ENCODE data around the gene ZNF423. TPM values are rescaled to one million over a fixed set of nuclear protein-coding genes. Genes with fewer than 3 reads are reported as not detected.

ZNF423 gene
- total and polyA plus RNA-seq, 4 donors = 16.9 to 43.0 (median 34.4) TPM

DNA sequence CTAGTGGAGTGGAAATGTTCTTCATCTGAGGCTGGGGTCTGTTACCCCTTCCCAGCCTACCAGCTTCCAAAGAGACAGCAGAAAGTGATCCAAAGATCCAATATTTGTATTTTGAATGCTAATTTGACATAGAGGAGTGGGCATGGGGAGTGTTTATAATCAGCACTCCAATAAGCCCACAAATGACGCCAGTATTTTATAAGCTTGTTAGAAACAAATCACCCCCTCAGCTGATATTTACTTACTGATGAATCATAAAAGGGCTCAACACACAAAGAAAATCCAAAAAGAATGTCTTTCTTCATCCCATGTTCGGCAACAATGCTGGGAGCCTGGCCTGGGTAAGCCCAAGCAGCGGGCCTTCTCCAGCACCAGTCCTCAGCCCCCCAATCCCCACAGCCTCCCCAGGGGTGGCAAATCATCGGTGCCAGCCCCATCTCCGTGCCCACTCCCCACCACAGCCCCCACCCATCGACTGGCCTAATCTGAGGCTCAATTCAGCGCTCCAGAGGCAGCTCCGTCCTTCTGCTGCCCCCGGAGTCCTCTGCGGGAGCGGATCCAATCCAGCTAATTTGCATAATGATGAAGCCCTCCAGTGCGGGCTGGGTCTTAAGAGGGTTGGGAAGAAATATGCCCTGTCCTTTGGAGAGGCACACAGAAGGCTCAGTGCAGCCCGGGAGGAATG is 312.8 kb downstream of the ZNF423 start:
- no peaks in the 10 kb centered on the region for H3K36me3 ChIP-seq (ENCODE audit: control insufficient read depth, insufficient read depth, low read length)
- peaks cover 30% of the 10 kb centered on the region for H3K4me1 ChIP-seq (ENCODE audit: control insufficient read depth, insufficient read depth, low read length)
- WGBS (ENCODE audit: insufficient coverage) = 20% methylated on average over 13 of the region's 13 CpGs
- H3K9me3 ChIP-seq (ENCODE audit: control insufficient read depth, insufficient read depth, low read length) = no peaks in the 10 kb centered on the region
- peak in 3 of 6 donors; percentile 44 to 88 (median 80) for DNase-seq (ENCODE audit: low read depth in 4 of 6, low spot score in 6 of 6)
- no peaks in the 10 kb centered on the region for H3K27me3 ChIP-seq (ENCODE audit: control insufficient read depth, insufficient read depth, low read length)
- no peak overlapping the region for H3K27ac ChIP-seq (ENCODE audit: low read depth, low read length)
- no peak overlapping the region for H3K4me3 ChIP-seq (ENCODE audit: low read depth, low read length)

DNA sequence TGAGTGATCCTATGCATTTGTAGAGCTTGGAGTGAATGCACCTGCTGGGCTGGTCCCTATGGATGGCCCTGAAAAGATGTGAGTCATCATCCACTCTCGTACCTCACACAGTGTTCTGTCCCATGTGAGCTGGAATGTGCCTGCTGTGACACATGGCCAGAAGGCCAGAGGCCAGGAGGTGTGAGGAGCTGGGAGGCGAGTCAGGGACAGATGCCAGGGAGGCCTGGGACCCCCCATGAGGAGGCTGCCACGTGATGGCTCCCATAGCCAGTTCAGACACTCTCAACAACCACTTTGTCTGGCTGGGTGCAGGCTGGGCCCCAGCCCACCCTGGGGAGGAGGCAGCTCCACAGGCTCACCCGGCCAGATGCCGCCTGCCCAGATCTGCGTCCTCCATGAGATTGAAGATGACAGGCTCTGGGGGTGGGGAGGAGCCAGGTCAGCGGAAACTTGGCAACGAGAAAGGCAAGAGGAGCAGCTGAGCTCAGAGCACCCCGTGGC is 313.5 kb downstream of the ZNF423 start:
- 53% methylated on average over 7 of the region's 9 CpGs for WGBS (ENCODE audit: insufficient coverage)
- H3K4me1 ChIP-seq (ENCODE audit: control insufficient read depth, insufficient read depth, low read length) = peaks cover 34% of the 10 kb centered on the region
- no peak for DNase-seq (ENCODE audit: low read depth in 4 of 6, low spot score in 6 of 6)
- H3K9me3 ChIP-seq (ENCODE audit: control insufficient read depth, insufficient read depth, low read length) = no peaks in the 10 kb centered on the region
- H3K4me3 ChIP-seq (ENCODE audit: low read depth, low read length) = no peak overlapping the region
- no peak overlapping the region for H3K27ac ChIP-seq (ENCODE audit: low read depth, low read length)
- no peaks in the 10 kb centered on the region for H3K27me3 ChIP-seq (ENCODE audit: control insufficient read depth, insufficient read depth, low read length)
- no peaks in the 10 kb centered on the region for H3K36me3 ChIP-seq (ENCODE audit: control insufficient read depth, insufficient read depth, low read length)

- H3K9me3 ChIP-seq (ENCODE audit: control insufficient read depth, insufficient read depth, low read length) = no peaks in the 10 kb centered on the region
- no peaks in the 10 kb centered on the region for H3K36me3 ChIP-seq (ENCODE audit: control insufficient read depth, insufficient read depth, low read length)
- DNase-seq (ENCODE audit: low read depth in 4 of 6, low spot score in 6 of 6) = no peak
- peaks cover 30% of the 10 kb centered on the region for H3K4me1 ChIP-seq (ENCODE audit: control insufficient read depth, insufficient read depth, low read length)
- no peak overlapping the region for H3K4me3 ChIP-seq (ENCODE audit: low read depth, low read length)
- H3K27ac ChIP-seq (ENCODE audit: low read depth, low read length) = no peak overlapping the region
- no peaks in the 10 kb centered on the region for H3K27me3 ChIP-seq (ENCODE audit: control insufficient read depth, insufficient read depth, low read length)
- 100% methylated on average over 1 of the region's 2 CpGs for WGBS (ENCODE audit: insufficient coverage)
These were observed 315.1 kb downstream of the ZNF423 start for GRCh38 chr16:49540836-49541235.

- H3K4me3 ChIP-seq (ENCODE audit: low read depth, low read length) = no peak overlapping the region
- DNase-seq (ENCODE audit: low read depth in 4 of 6, low spot score in 6 of 6) = no peak
- H3K27me3 ChIP-seq (ENCODE audit: control insufficient read depth, insufficient read depth, low read length) = no peaks in the 10 kb centered on the region
- H3K9me3 ChIP-seq (ENCODE audit: control insufficient read depth, insufficient read depth, low read length) = no peaks in the 10 kb centered on the region
- H3K27ac ChIP-seq (ENCODE audit: low read depth, low read length) = no peak overlapping the region
- WGBS (ENCODE audit: insufficient coverage) = 78% methylated on average over 4 of the region's 4 CpGs
- peaks cover 26% of the 10 kb centered on the region for H3K4me1 ChIP-seq (ENCODE audit: control insufficient read depth, insufficient read depth, low read length)
- no peaks in the 10 kb centered on the region for H3K36me3 ChIP-seq (ENCODE audit: control insufficient read depth, insufficient read depth, low read length)
These were observed 316.2 kb downstream of the ZNF423 start for GRCh38 chr16:49539758-49540157.

- no peak overlapping the region for H3K4me3 ChIP-seq (ENCODE audit: low read depth, low read length)
- 75% methylated on average over 5 of the region's 7 CpGs for whole genome bisulfite sequencing (ENCODE audit: insufficient coverage)
- no peaks in the 10 kb centered on the region for H3K9me3 ChIP-seq (ENCODE audit: control insufficient read depth, insufficient read depth, low read length)
These were observed 317.9 kb downstream of the ZNF423 start for GRCh38 chr16:49537924-49538459.

GRCh38 chr16:49534901-49535610 is 320.9 kb downstream of the ZNF423 start:
- no peak overlapping the region for H3K27ac ChIP-seq (ENCODE audit: low read depth, low read length)
- H3K4me3 ChIP-seq (ENCODE audit: low read depth, low read length) = no peak overlapping the region
- no peak for DNase-seq (ENCODE audit: low read depth in 4 of 6, low spot score in 6 of 6)
- peaks cover 3% of the 10 kb centered on the region for H3K27me3 ChIP-seq (ENCODE audit: control insufficient read depth, insufficient read depth, low read length)
- H3K36me3 ChIP-seq (ENCODE audit: control insufficient read depth, insufficient read depth, low read length) = no peaks in the 10 kb centered on the region
- peaks cover 40% of the 10 kb centered on the region for H3K4me1 ChIP-seq (ENCODE audit: control insufficient read depth, insufficient read depth, low read length)
- 86% methylated on average over 5 of the region's 13 CpGs for WGBS (ENCODE audit: insufficient coverage)
- H3K9me3 ChIP-seq (ENCODE audit: control insufficient read depth, insufficient read depth, low read length) = no peaks in the 10 kb centered on the region

More at GRCh38 chr16:49537924-49538459, 317.9 kb downstream of the ZNF423 start:
- H3K27ac ChIP-seq (ENCODE audit: low read depth, low read length) = no peak overlapping the region
- peaks cover 26% of the 10 kb centered on the region for H3K4me1 ChIP-seq (ENCODE audit: control insufficient read depth, insufficient read depth, low read length)
- no peaks in the 10 kb centered on the region for H3K27me3 ChIP-seq (ENCODE audit: control insufficient read depth, insufficient read depth, low read length)
- no peaks in the 10 kb centered on the region for H3K36me3 ChIP-seq (ENCODE audit: control insufficient read depth, insufficient read depth, low read length)
- DNase-seq (ENCODE audit: low read depth in 4 of 6, low spot score in 6 of 6) = no peak

DNA sequence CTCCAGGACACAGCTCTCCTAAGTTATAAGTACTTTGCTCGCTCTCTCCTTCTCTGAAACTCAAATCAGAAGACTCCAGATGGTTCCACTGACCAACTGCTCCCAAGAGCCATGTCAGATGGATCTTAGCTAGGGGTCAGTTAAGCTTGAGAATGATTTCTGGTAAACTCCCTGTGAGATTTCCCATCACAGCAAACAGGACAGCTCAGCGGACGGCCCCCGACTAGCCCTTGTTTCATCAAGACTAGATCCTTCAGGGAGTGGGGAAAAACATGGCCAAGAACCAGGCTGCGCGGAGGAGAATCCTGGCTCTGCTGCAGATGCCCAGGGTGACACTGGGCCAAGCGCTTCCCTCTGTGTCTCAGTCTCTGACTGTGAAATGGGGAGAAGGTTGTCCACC is 322.5 kb downstream of the ZNF423 start:
- Histone ChIP-seq H3K36me3 (ENCODE audit: control insufficient read depth, insufficient read depth, low read length) (no peaks in the 10 kb centered on the region), H3K27me3 (ENCODE audit: control insufficient read depth, insufficient read depth, low read length) (peaks cover 3% of the 10 kb centered on the region), H3K4me1 (ENCODE audit: control insufficient read depth, insufficient read depth, low read length) (peaks cover 51% of the 10 kb centered on the region), H3K27ac (ENCODE audit: low read depth, low read length) (no peak overlapping the region), H3K9me3 (ENCODE audit: control insufficient read depth, insufficient read depth, low read length) (no peaks in the 10 kb centered on the region), H3K4me3 (ENCODE audit: low read depth, low read length) (no peak overlapping the region)
- 77% methylated on average over 6 of the region's 7 CpGs for WGBS (ENCODE audit: insufficient coverage)
- no peak for DNase-seq (ENCODE audit: low read depth in 4 of 6, low spot score in 6 of 6)

DNA sequence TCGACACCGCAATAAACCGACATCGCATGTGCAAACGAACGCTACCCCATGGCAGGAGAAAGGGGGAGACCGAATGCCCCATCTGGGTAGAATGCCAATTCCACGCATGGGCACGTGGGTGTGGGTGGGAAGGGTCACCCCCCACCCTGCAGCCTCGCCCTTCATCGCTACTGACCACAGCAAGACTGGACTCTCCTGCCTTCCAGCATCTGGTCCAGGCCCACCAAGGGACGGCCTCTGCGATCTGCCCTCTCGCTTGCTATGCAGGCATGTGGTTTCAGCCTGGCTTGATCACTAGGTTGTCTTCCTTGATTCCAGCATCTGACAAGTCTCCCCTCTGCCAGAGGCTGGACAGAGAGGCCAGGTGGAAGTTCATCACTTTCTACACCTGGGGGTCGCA is 323.0 kb downstream of the ZNF423 start:
- DNase-seq (ENCODE audit: low read depth in 4 of 6, low spot score in 6 of 6) = no peak
- Histone ChIP-seq H3K9me3 (ENCODE audit: control insufficient read depth, insufficient read depth, low read length) (no peaks in the 10 kb centered on the region), H3K4me3 (ENCODE audit: low read depth, low read length) (no peak overlapping the region), H3K27ac (ENCODE audit: low read depth, low read length) (no peak overlapping the region), H3K4me1 (ENCODE audit: control insufficient read depth, insufficient read depth, low read length) (peaks cover 53% of the 10 kb centered on the region), H3K36me3 (ENCODE audit: control insufficient read depth, insufficient read depth, low read length) (no peaks in the 10 kb centered on the region), H3K27me3 (ENCODE audit: control insufficient read depth, insufficient read depth, low read length) (peaks cover 3% of the 10 kb centered on the region)
- WGBS (ENCODE audit: insufficient coverage) = 82% methylated on average over 7 of the region's 15 CpGs

DNA sequence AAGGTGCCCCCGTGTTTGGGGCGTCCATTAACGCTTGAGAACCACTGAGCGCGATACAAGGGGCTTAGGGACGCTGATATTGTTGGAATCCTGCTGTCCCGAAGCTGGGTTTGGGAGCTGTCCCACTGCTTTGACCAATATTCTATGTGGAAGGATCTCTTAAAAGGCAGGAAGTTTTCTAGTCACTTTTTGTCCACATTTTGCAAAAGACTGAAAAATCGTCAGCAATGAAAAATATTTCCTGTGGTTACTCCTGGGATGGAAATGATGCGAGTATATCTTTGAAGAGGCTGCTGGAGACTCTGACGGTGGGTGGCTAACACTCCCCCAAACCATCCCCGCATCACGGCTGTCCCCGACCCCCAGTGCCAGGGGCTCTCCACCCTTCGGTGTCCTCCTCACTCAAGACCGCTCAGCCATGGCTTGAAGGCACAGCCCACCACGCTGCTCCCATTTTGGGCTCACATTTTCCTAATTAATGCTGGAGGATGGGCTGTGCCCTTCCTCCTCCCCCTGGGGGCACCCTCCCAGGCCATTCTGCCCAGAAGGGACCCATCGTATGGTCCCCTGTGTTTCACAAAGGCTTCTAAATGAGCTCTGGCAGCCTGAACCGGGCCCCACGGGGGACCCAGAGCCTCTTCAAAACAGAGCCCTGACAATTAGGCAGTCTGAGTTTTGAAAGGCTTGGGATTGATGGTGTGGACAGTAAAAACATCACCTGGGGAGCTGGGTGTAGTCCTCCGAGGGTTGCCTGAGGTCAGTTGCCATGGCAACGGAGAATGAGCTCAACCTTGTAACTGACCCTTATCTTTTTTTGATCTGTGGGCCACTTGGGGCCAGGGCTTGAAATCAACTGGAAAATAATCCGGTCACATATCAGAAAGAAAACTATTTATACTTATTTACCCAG is 323.7 kb downstream of the ZNF423 start:
- no peak for DNase-seq (ENCODE audit: low read depth in 4 of 6, low spot score in 6 of 6)
- Histone ChIP-seq H3K27me3 (ENCODE audit: control insufficient read depth, insufficient read depth, low read length) (peaks cover 3% of the 10 kb centered on the region), H3K4me3 (ENCODE audit: low read depth, low read length) (no peak overlapping the region), H3K4me1 (ENCODE audit: control insufficient read depth, insufficient read depth, low read length) (peaks cover 57% of the 10 kb centered on the region), H3K36me3 (ENCODE audit: control insufficient read depth, insufficient read depth, low read length) (no peaks in the 10 kb centered on the region), H3K9me3 (ENCODE audit: control insufficient read depth, insufficient read depth, low read length) (no peaks in the 10 kb centered on the region), H3K27ac (ENCODE audit: low read depth, low read length) (no peak overlapping the region)
- 62% methylated on average over 17 of the region's 22 CpGs for WGBS (ENCODE audit: insufficient coverage)
